SK-N-SH treated with all-trans-retinoic acid at 6 μM for 48 hours (cell line): ENCODE data around the gene TMEM164.

ENCODE experiments used
- CREB5 ChIP-seq: fragments of 250-450 bp; sonication (Bioruptor Pico); IDR thresholded peaks from 2 replicates; pipeline ENCODE4 v1.5.1; 2020; ENCODE audit warnings: low read depth, mild to moderate bottlenecking, moderate library complexity
- CSDC2 ChIP-seq: fragments of 250-450 bp; sonication (Bioruptor Pico); IDR thresholded peaks from 2 replicates; pipeline ENCODE4 v1.5.0; 2020; ENCODE audit warnings: mild to moderate bottlenecking, moderate library complexity
- PATZ1 ChIP-seq: fragments of 250-450 bp; sonication (Bioruptor Pico); IDR thresholded peaks from 2 replicates; pipeline ENCODE4 v1.8.0; 2020; ENCODE audit warnings: mild to moderate bottlenecking, moderate library complexity, borderline replicate concordance
- RARB ChIP-seq: fragments of 250-450 bp; sonication (Bioruptor Pico); IDR thresholded peaks from 2 replicates; pipeline ENCODE4 v1.8.0; 2021; ENCODE audit warnings: mild to moderate bottlenecking, moderate library complexity
- TOX ChIP-seq: fragments of 250-450 bp; sonication (Bioruptor Pico); IDR thresholded peaks from 2 replicates; pipeline ENCODE4 v1.8.0; 2021; ENCODE audit warnings: mild to moderate bottlenecking, moderate library complexity, borderline replicate concordance
- TSHZ2 ChIP-seq: fragments of 250-450 bp; sonication (Bioruptor Pico); IDR thresholded peaks from 2 replicates; pipeline ENCODE4 v1.5.0; 2020; ENCODE audit warnings: mild to moderate bottlenecking, moderate library complexity
- ZFP3 ChIP-seq: fragments of 250-450 bp; sonication (Bioruptor Pico); IDR thresholded peaks from 2 replicates; pipeline ENCODE4 v1.5.0; 2020; ENCODE audit warnings: mild to moderate bottlenecking, moderate library complexity
- ZFP30 ChIP-seq: fragments of 450-650 bp; formaldehyde crosslinking; IDR thresholded peaks from 2 replicates; pipeline ENCODE4 v1.5.0; 2022; ENCODE audit warnings: mild to moderate bottlenecking, moderate library complexity
- ZNF70 ChIP-seq: fragments of 450-650 bp; formaldehyde crosslinking; IDR thresholded peaks from 2 replicates; pipeline ENCODE4 v1.5.0; 2020; ENCODE audit warnings: mild to moderate bottlenecking, moderate library complexity

DNA sequence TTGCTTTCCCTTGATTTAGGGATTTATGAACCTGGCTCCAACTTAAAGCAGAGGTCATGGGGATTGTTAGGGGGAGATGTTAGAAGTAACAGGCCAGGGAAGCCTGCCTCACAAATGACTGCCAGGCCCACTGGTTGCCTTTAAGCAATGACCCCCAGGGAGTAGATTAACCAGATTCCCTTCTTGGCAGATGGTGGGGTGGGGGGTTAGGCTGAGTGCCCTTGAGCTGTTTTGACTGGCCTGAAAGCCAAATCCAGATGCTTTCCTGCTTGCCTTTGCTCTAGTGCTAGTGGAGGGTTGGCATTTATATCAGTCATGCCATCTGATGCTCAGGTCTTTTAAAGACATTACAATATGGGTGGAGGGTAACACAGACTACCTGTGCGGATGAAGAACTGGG lies 128.1 kb downstream of the TMEM164 start:
- TF ChIP-seq ZNF70 (CRISPR knock-in tag), result no peak
- TF ChIP-seq ZFP30 (CRISPR knock-in tag), result no peak
- TF ChIP-seq TOX (CRISPR knock-in tag), result no peak
- TF ChIP-seq RARB (CRISPR knock-in tag), result no peak
- TF ChIP-seq TSHZ2, result no peak
- no peak for TF ChIP-seq PATZ1 (CRISPR knock-in tag)
- no peak for TF ChIP-seq ZFP3 (CRISPR knock-in tag)
- no peak for TF ChIP-seq CSDC2 (CRISPR knock-in tag)
- TF ChIP-seq CREB5 (CRISPR knock-in tag), result no peak
